Measurements from ENCODE around the gene GRIN2C. TPM values are rescaled to one million over a fixed set of nuclear protein-coding genes. Genes with fewer than 3 reads are reported as not detected.

Gene GRIN2C
- total RNA-seq, 1 experiment from 2014 or later = 0.11 TPM

- no TSS peak for BruUV-seq (replicated peaks)
Observed at GRCh38 chr17:74861662-74862107, 2.0 kb upstream of the GRIN2C start.

GRCh38 chr17:74860872-74861661 is 1.4 kb upstream of the GRIN2C start:
- ChIA-PET CTCF (interaction anchor here (0.6 to 1.9 kb wide), 4 partner anchors 18 to 569 kb away, joined by 3 to 17 read pairs (median 10); no protein-coding TSS in a partner anchor), POLR2A (ENCODE audit: unreplicated experiment) (no interaction called here)
- no peak overlapping the region for H3K4me3 ChIP-seq
- no TSS peak for BruUV-seq (replicated peaks)
- no peaks in the 10 kb centered on the region for H3K79me2 ChIP-seq (ENCODE audit: low read depth)
- no peaks in the 10 kb centered on the region for H3K4me1 ChIP-seq (replicated peaks; ENCODE audit: insufficient read depth)
- DNase-seq = no peak
- H3K27ac ChIP-seq = no peak overlapping the region
- peaks cover 2% of the 10 kb centered on the region; the same call in 1 of the 2 replicates for H3F3A ChIP-seq (ENCODE audit: insufficient read depth, low read depth)
- no peaks in the 10 kb centered on the region for H3K9me3 ChIP-seq (ENCODE audit: insufficient read depth, low read depth)
- H3K4me2 ChIP-seq = no peak overlapping the region
- no peak overlapping the region for H2AFZ ChIP-seq
- intact Hi-C loops (cut with micrococcal nuclease; ENCODE audit: unreplicated experiment) = no loop called here
- no peaks in the 10 kb centered on the region for H3K36me3 ChIP-seq (ENCODE audit: low read depth)
- no peaks in the 10 kb centered on the region for H3K9me2 ChIP-seq (ENCODE audit: insufficient read depth)
- peaks cover 33% of the 10 kb centered on the region for H3K27me3 ChIP-seq (ENCODE audit: insufficient read depth, low read depth)
- no peaks in the 10 kb centered on the region for H4K20me1 ChIP-seq (ENCODE audit: insufficient read depth)
- TF ChIP-seq CTCF (conservative IDR thresholded peaks at IDR 0.05) = no peak
- TF ChIP-seq EZH2 (IDR thresholded peaks at IDR 0.05; ENCODE audit: low read depth) = no peak

More at GRCh38 chr17:74861662-74862107, 2.0 kb upstream of the GRIN2C start:
- H4K20me1 ChIP-seq (ENCODE audit: insufficient read depth) = no peaks in the 10 kb centered on the region
- peaks cover 2% of the 10 kb centered on the region; the same call in 1 of the 2 replicates for H3F3A ChIP-seq (ENCODE audit: insufficient read depth, low read depth)
- H3K4me1 ChIP-seq (replicated peaks; ENCODE audit: insufficient read depth) = no peaks in the 10 kb centered on the region
- no peaks in the 10 kb centered on the region for H3K36me3 ChIP-seq (ENCODE audit: low read depth)
- CTCF ChIA-PET = interaction anchor here (0.6 to 1.9 kb wide), 7 partner anchors 8 to 568 kb away, joined by 3 to 17 read pairs (median 5); partner anchors contain the start of gene NAT9
- no peaks in the 10 kb centered on the region for H3K9me3 ChIP-seq (ENCODE audit: insufficient read depth, low read depth)
- POLR2A ChIA-PET (ENCODE audit: unreplicated experiment) = interaction anchor here (0.7 kb wide), 1 partner anchor 283 kb away, joined by 4 read pairs; no protein-coding TSS in a partner anchor
- DNase-seq = no peak
- no peak overlapping the region for H3K27ac ChIP-seq
- H3K4me3 ChIP-seq = no peak overlapping the region
- no peak overlapping the region for H2AFZ ChIP-seq
- peaks cover 29% of the 10 kb centered on the region for H3K27me3 ChIP-seq (ENCODE audit: insufficient read depth, low read depth)
- TF ChIP-seq CTCF (conservative IDR thresholded peaks at IDR 0.05) (no peak), EZH2 (IDR thresholded peaks at IDR 0.05; ENCODE audit: low read depth) (no peak)
- no peaks in the 10 kb centered on the region for H3K79me2 ChIP-seq (ENCODE audit: low read depth)
- H3K9me2 ChIP-seq (ENCODE audit: insufficient read depth) = no peaks in the 10 kb centered on the region
- intact Hi-C loops (cut with micrococcal nuclease; ENCODE audit: unreplicated experiment) = no loop called here
- no peak overlapping the region for H3K4me2 ChIP-seq

GRCh38 chr17:74860229-74860871 is 665 bp upstream of the GRIN2C start:
- Histone ChIP-seq H3F3A (ENCODE audit: insufficient read depth, low read depth) (peaks cover 2% of the 10 kb centered on the region; the same call in 1 of the 2 replicates), H3K36me3 (ENCODE audit: low read depth) (no peaks in the 10 kb centered on the region), H3K9me3 (ENCODE audit: insufficient read depth, low read depth) (no peaks in the 10 kb centered on the region), H3K27ac (no peak overlapping the region), H3K4me1 (replicated peaks; ENCODE audit: insufficient read depth) (no peaks in the 10 kb centered on the region), H3K79me2 (ENCODE audit: low read depth) (no peaks in the 10 kb centered on the region), H3K4me3 (no peak overlapping the region), H4K20me1 (ENCODE audit: insufficient read depth) (no peaks in the 10 kb centered on the region), H2AFZ (no peak overlapping the region), H3K9me2 (ENCODE audit: insufficient read depth) (no peaks in the 10 kb centered on the region), H3K4me2 (no peak overlapping the region), H3K27me3 (ENCODE audit: insufficient read depth, low read depth) (peaks cover 41% of the 10 kb centered on the region)
- DNase-seq = no peak
- POLR2A ChIA-PET (ENCODE audit: unreplicated experiment) = no interaction called here
- intact Hi-C loops (cut with micrococcal nuclease; ENCODE audit: unreplicated experiment) = no loop called here
- TF ChIP-seq CTCF (conservative IDR thresholded peaks at IDR 0.05) (no peak), EZH2 (IDR thresholded peaks at IDR 0.05; ENCODE audit: low read depth) (no peak)
- CTCF ChIA-PET = interaction anchor here (0.7 to 1.1 kb wide), 2 partner anchors 203 to 596 kb away, joined by 3 read pairs; partner anchors contain the start of gene TMEM94
- BruUV-seq (replicated peaks) = no TSS peak

All from PC-9 (cell line).